ENCODE data around the gene NHSL1. TPM values are rescaled to one million over a fixed set of nuclear protein-coding genes. Genes with fewer than 3 reads are reported as not detected.

NHSL1 gene
- total RNA-seq, 3 donors from 2014 or later = 53.1 to 155 (median 107) TPM

- TF ChIP-seq, protein P1, sequence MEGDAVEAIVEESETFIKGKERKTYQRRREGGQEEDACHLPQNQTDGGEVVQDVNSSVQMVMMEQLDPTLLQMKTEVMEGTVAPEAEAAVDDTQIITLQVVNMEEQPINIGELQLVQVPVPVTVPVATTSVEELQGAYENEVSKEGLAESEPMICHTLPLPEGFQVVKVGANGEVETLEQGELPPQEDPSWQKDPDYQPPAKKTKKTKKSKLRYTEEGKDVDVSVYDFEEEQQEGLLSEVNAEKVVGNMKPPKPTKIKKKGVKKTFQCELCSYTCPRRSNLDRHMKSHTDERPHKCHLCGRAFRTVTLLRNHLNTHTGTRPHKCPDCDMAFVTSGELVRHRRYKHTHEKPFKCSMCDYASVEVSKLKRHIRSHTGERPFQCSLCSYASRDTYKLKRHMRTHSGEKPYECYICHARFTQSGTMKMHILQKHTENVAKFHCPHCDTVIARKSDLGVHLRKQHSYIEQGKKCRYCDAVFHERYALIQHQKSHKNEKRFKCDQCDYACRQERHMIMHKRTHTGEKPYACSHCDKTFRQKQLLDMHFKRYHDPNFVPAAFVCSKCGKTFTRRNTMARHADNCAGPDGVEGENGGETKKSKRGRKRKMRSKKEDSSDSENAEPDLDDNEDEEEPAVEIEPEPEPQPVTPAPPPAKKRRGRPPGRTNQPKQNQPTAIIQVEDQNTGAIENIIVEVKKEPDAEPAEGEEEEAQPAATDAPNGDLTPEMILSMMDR (IDR thresholded peaks at IDR 0.05) = no peak
- no peaks in the 10 kb centered on the region for H3K4me1 ChIP-seq (ENCODE audit: low read depth)
- intact Hi-C loops (cut with DNase I, micrococcal nuclease) = no loop called here
- H3K36me3 ChIP-seq (ENCODE audit: low read depth) = no peaks in the 10 kb centered on the region
- DNase-seq (no peak), ATAC-seq (no peak)
- H3K9me3 ChIP-seq = no peaks in the 10 kb centered on the region
- H3K4me3 ChIP-seq = no peak overlapping the region
Measured at GRCh38 chr6:138543657-138544056, 44.4 kb upstream of the NHSL1 start.

- no peak for DNase-seq
- intact Hi-C loops (cut with DNase I, micrococcal nuclease) = no loop called here
- no peaks in the 10 kb centered on the region for H3K9me3 ChIP-seq
- no peaks in the 10 kb centered on the region for H3K36me3 ChIP-seq (ENCODE audit: low read depth)
- no peaks in the 10 kb centered on the region for H3K4me1 ChIP-seq (ENCODE audit: low read depth)
- no peak overlapping the region for H3K4me3 ChIP-seq
- TF ChIP-seq, protein P1 (IDR thresholded peaks at IDR 0.05) = no peak
- peak; percentile 29 for ATAC-seq
Measured at GRCh38 chr6:138541823-138542481, 42.7 kb upstream of the NHSL1 start.

GRCh38 chr6:138540468-138540867 lies 41.2 kb upstream of the NHSL1 start:
- H3K36me3 ChIP-seq (ENCODE audit: low read depth) = no peaks in the 10 kb centered on the region
- intact Hi-C loops (cut with DNase I, micrococcal nuclease) = no loop called here
- DNase-seq (no peak), ATAC-seq (no peak)
- no peaks in the 10 kb centered on the region for H3K9me3 ChIP-seq
- no peaks in the 10 kb centered on the region for H3K4me1 ChIP-seq (ENCODE audit: low read depth)
- no peak overlapping the region for H3K4me3 ChIP-seq
- TF ChIP-seq, protein P1 (IDR thresholded peaks at IDR 0.05) = no peak

GRCh38 chr6:138539876-138540275 lies 40.6 kb upstream of the NHSL1 start:
- TF ChIP-seq, protein P1 (IDR thresholded peaks at IDR 0.05) = no peak
- DNase-seq = no peak
- no peak for ATAC-seq
- intact Hi-C loops (cut with DNase I, micrococcal nuclease) = no loop called here
- Histone ChIP-seq H3K9me3 (no peaks in the 10 kb centered on the region), H3K36me3 (ENCODE audit: low read depth) (no peaks in the 10 kb centered on the region), H3K4me1 (ENCODE audit: low read depth) (no peaks in the 10 kb centered on the region), H3K4me3 (no peak overlapping the region)

- TF ChIP-seq, protein P1 (IDR thresholded peaks at IDR 0.05) = no peak
- intact Hi-C loops (cut with DNase I, micrococcal nuclease) = no loop called here
- DNase-seq = no peak
- H3K4me3 ChIP-seq = no peak overlapping the region
- no peak for ATAC-seq
- no peaks in the 10 kb centered on the region for H3K4me1 ChIP-seq (ENCODE audit: low read depth)
- H3K36me3 ChIP-seq (ENCODE audit: low read depth) = no peaks in the 10 kb centered on the region
- no peaks in the 10 kb centered on the region for H3K9me3 ChIP-seq
Measured at GRCh38 chr6:138538390-138539031, 39.2 kb upstream of the NHSL1 start.

Data from mucosa of descending colon (tissue), 3 donors.